RWPE1 (cell line): ENCODE data around the gene ELP1.
"Not testable (repeated sequence)": the region's sequence is repeated elsewhere in the genome, so short reads cannot be mapped to it uniquely, and the experiment has no call there.

Source experiments
- CTCF ChIA-PET: fragments of 350-600 bp; sonication (Branson Sonifier 250); formaldehyde crosslinking; extraction: SDS; loops from one replicate; lab custom pipeline; 2021; lab: Yijun Ruan, JAX
- POLR2A ChIA-PET: fragments of 400-600 bp; formaldehyde crosslinking; extraction: SDS; loops from one replicate; lab custom pipeline; 2020; ENCODE audit warnings: antibody characterized with exemption; ENCODE audit not compliant: low non-redundant PET; lab: Yijun Ruan, JAX
- DNase-seq: peaks from one replicate; pipeline ENCODE4 v3.0.0; 2012; ENCODE audit warnings: low spot score
- H3K27ac ChIP-seq: fragments of 450-650 bp; 2 replicates; pipeline ENCODE4 v1.5.1; 2017
- TF ChIP-seq, protein P1 (sequence below): fragments of 450-650 bp; conservative IDR thresholded peaks from 2 replicates; pipeline ENCODE4 v1.5.1; 2017; ENCODE audit warnings: low read depth, mild to moderate bottlenecking

The ELP1 gene

DNA sequence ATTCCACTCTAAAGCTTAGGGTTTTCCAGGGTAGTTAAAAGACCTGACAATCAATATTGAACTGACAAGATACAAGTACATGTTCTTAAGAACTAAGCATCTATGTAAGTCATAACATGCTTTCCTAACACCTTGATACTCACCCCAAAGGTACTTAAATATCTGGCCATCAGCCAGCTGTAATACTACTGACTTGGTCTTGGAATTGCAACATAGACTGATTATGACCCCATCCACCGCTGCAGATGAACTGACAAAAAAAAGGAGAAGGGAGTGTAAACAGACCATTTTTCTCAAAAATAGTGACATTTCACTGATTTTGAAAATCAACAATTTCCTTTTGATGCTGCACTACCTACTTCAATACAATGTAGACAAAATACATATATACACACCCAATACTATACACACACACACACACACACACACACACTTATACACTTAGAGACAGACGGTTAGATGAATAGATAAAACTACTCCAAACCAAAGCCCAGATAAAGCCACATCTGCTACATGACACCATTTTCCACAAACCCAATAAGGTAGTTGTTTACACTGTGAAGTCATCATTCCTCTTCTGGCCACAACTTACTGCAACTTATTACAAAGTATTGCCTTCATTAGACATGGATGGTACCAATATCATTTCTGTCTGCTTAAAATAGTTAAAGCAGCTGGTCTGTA, 30.4 kb downstream of the ELP1 start:
- no peak for DNase-seq
- ChIA-PET CTCF (no interaction called here), POLR2A (no interaction called here)
- TF ChIP-seq, protein P1, sequence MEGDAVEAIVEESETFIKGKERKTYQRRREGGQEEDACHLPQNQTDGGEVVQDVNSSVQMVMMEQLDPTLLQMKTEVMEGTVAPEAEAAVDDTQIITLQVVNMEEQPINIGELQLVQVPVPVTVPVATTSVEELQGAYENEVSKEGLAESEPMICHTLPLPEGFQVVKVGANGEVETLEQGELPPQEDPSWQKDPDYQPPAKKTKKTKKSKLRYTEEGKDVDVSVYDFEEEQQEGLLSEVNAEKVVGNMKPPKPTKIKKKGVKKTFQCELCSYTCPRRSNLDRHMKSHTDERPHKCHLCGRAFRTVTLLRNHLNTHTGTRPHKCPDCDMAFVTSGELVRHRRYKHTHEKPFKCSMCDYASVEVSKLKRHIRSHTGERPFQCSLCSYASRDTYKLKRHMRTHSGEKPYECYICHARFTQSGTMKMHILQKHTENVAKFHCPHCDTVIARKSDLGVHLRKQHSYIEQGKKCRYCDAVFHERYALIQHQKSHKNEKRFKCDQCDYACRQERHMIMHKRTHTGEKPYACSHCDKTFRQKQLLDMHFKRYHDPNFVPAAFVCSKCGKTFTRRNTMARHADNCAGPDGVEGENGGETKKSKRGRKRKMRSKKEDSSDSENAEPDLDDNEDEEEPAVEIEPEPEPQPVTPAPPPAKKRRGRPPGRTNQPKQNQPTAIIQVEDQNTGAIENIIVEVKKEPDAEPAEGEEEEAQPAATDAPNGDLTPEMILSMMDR, result no peak
- no peak overlapping the region for H3K27ac ChIP-seq

GRCh38 chr9:108900176-108900575, 33.7 kb downstream of the ELP1 start:
- DNase-seq, result no peak
- ChIA-PET POLR2A (no interaction called here), CTCF (no interaction called here)
- TF ChIP-seq, protein P1, result no peak
- H3K27ac ChIP-seq, result no peak overlapping the region

DNA sequence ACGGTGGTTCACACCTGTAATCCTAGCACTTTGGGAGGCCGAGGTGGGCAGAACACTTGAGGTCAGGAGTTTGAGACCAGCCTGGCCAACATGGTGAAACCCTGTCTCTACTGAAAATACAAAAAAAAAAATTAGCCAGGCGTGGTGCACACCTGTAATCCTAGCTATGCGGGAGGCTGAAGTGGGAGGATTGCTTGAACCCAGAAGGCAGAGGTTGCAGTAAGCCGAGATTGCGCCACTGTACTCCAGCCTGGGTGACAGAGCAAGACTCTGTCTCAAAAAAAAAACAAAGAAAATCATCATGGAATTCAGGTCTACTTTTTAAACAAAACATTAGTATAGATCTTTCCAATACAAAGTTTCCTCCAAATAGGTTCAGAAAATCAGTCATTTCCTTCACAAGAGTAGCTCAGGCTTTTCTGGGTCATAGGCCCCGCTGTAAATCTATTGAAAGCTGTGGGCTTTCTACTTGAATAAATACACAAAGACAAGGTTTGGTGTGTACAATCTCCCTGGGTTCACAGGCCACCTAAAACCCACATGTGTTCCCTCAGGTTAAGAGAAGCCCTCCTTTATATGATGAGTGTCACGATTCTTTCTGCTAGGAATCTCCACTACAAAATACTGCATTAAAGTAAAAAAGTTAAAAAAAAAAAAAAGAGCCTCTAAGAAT, 34.8 kb downstream of the ELP1 start:
- H3K27ac ChIP-seq, POLR2A ChIA-PET, DNase-seq: not testable (repeated sequence)
- CTCF ChIA-PET, result interaction anchor here (0.5 to 0.6 kb wide), 3 partner anchors 9 to 96 kb away, joined by 3 to 6 read pairs (median 3); no protein-coding TSS in a partner anchor

DNA sequence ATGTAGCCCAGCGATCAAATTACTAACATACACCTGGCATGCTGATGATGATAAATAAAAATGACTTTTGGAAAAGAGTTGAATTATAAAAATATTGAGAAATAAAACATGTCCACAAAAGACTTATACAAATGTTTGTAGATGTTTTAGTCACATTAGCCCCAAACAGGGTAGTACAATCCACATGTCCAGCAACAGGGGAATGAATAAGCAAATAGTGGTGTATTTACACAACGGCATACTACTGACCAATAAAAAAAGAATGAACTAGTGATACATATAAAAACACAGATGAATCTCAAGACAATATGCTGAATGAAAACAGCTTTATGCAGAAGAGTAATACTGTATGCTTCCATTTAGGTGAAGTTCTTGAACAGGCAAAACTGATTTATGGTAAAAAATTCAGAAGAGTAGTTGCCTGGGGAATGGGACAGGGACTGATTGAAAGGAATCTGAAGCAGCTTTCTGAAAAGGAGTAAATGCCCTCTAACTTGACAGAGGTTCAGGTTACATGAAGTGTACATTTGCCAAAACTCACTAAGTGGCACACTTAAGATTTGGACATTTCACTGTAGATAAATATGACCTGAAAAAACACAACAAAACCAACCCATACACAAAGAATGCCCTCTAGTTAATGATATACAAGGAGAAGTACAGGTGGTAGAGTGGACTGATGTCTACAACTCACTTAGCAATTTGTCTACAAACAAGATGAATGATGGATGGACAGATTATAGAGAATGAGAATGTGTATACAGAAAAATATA, 36.4 kb downstream of the ELP1 start:
- ChIA-PET CTCF (no interaction called here), POLR2A (no interaction called here)
- no peak overlapping the region for H3K27ac ChIP-seq
- DNase-seq, result no peak
- TF ChIP-seq, protein P1, result no peak

DNA sequence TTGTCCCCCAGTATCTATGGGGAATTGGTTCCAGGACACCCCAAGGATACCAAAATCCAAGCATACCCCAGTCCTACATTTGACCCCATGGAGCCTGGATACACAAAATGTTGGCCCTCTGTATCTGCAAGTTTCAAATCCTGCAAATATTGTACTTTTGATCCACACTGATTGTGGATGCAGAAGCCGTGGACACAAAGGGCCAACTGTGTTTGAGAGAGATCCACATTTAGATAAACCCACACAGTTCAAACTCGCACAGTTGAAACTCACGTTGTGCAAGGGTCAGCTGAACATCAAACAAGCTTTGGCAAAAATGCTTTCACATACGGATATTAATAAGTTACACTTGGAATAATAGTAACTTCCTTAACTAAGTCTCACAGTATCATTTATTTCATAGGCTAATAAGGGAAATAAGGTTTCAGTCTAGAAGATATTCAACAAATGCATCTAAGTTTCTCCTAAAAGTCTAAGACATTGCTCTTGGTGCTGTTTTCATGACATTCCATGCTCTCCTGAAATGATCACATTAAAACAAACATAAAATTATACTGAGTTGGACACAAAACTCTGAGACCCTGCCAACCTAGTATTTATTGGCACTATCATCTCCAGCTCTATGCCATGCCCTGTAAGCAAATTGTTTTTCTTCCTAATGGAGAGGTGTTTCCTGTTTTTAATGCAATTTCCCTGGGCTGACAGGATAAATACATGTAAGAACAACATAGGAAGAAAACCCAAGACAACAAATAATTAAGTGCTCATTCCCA, 39.5 kb downstream of the ELP1 start:
- CTCF ChIA-PET, result interaction anchor here (0.6 to 0.7 kb wide), 3 partner anchors 12 to 601 kb away, joined by 3 to 4 read pairs (median 3); no protein-coding TSS in a partner anchor

DNA sequence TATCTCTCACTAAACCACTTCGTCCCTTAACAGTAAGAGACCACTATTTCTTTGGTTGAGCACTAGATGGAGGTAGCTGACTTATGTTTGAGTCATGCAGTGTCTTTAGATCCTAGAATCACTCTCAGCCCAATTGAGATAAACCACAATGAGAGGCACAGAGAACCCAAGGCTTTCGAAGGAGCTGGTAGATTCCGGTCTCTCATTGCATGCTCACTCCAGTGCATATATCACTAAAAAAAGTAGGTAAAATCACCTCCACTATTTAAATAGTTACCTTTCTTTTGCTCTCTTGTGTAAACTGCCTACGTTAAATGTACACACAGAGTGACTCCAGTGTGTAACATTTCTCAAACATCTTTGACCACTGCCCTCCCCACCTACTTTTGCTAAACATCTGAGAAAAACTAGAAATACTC, 44.3 kb downstream of the ELP1 start:
- CTCF ChIA-PET, result interaction anchor here (0.5 to 1.0 kb wide), 3 partner anchors 28 to 1406 kb away, joined by 3 to 5 read pairs (median 4); no protein-coding TSS in a partner anchor
- H3K27ac ChIP-seq, result no peak overlapping the region
- TF ChIP-seq, protein P1, result no peak
- peak; percentile 29 for DNase-seq
- POLR2A ChIA-PET, result no interaction called here

More for the DNA sequence above, 39.5 kb downstream of the ELP1 start:
- POLR2A ChIA-PET, result no interaction called here
- no peak overlapping the region for H3K27ac ChIP-seq
- DNase-seq, result no peak
- TF ChIP-seq, protein P1, result no peak

DNA sequence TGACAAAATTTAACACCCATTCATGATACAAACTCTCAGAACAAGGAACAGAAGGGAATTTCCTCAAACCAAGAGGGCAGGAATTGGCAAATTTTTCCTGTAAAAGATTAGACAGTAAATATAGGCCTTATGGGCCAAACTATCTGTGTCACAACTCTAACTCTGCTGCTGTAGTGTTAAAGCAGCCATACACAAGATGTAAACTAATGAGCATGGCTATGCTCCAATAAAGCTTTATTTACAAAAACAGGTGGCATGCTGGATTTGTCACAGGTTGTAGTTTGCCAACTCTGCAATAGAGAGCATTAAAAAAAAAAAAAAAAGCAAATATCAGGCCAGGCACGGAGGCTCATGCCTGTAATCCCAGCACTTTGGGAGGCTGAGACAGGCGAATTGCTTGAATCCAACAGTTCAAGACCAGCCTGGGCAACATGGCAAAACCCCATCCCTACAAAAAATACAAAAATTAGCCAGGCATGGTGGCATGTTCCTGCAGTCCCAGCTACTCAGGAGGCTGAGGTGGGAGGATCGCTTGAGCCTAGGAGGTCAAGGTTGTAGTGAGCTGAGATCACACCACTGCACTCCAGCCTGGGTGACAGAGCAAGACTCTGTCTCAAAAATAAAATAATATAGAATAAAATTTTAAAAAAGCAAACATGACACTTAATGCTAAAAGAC, 47.2 kb downstream of the ELP1 start:
- H3K27ac ChIP-seq, result peak overlapping the region; percentile 39; the same call in 1 of the 2 replicates
- DNase-seq, POLR2A ChIA-PET: not testable (repeated sequence)
- CTCF ChIA-PET, result interaction anchor here (0.6 kb wide), 1 partner anchor 66 kb away, joined by 3 read pairs; no protein-coding TSS in a partner anchor
